B cell (primary cell): ENCODE results near the gene RFPL2.

Experiments
- EZH2 ChIP-seq: IDR thresholded peaks from 2 replicates; pipeline ENCODE4 v1.6.1; 2012; ENCODE audit warnings: borderline replicate concordance, low read depth, mild to moderate bottlenecking, moderate library complexity, low read length; ENCODE audit not compliant: insufficient read depth, poor library complexity, severe bottlenecking
- TF ChIP-seq, protein P1 (sequence below): fragments of 200-600 bp; IDR thresholded peaks from one replicate; pipeline ENCODE4 v1.8.0; 2022; ENCODE audit warnings: antibody characterized with exemption, mild to moderate bottlenecking

DNA sequence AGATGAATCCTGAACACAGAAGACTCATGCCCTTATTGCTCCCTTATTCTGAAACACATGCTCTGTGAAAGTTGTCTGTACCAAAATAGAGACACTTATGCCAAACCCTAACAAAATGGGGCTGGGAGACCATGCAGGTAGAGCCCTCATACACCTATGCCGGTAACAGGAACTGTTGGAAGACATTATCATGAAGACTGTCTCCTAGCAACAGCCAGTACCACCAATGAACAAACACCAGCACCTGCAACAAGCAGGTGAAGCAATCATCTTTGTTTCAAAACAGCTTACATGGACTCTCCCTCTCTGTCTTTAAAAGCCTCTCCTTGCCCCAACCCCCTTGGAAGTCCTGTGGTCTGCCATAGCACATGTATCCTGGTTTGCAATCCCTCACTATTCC is 33.0 kb upstream of the RFPL2 start:
- TF ChIP-seq, protein P1, sequence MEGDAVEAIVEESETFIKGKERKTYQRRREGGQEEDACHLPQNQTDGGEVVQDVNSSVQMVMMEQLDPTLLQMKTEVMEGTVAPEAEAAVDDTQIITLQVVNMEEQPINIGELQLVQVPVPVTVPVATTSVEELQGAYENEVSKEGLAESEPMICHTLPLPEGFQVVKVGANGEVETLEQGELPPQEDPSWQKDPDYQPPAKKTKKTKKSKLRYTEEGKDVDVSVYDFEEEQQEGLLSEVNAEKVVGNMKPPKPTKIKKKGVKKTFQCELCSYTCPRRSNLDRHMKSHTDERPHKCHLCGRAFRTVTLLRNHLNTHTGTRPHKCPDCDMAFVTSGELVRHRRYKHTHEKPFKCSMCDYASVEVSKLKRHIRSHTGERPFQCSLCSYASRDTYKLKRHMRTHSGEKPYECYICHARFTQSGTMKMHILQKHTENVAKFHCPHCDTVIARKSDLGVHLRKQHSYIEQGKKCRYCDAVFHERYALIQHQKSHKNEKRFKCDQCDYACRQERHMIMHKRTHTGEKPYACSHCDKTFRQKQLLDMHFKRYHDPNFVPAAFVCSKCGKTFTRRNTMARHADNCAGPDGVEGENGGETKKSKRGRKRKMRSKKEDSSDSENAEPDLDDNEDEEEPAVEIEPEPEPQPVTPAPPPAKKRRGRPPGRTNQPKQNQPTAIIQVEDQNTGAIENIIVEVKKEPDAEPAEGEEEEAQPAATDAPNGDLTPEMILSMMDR = no peak
- TF ChIP-seq EZH2 = no peak
